HEK293 (cell line): ENCODE results near the gene ADGRF3.

Source experiments
- ATF2 ChIP-seq: fragments of 450-650 bp; formaldehyde crosslinking; IDR thresholded peaks from 2 replicates; pipeline ENCODE4 v1.5.1; 2016; ENCODE audit warnings: missing biosample characterization, missing genetic modification characterization, low read depth
- CTCF ChIP-seq: fragments of 450-650 bp; formaldehyde crosslinking; IDR thresholded peaks from 2 replicates; pipeline ENCODE4 v1.5.1; 2016; ENCODE audit warnings: missing biosample characterization, missing genetic modification characterization
- GLI2 ChIP-seq: fragments of 450-650 bp; formaldehyde crosslinking; IDR thresholded peaks from 2 replicates; pipeline ENCODE4; 2017; ENCODE audit warnings: missing biosample characterization, missing genetic modification characterization, low read depth, borderline replicate concordance
- KLF8 ChIP-seq: fragments of 450-650 bp; formaldehyde crosslinking; IDR thresholded peaks from 2 replicates; pipeline ENCODE4 v1.5.1; 2016; ENCODE audit warnings: missing biosample characterization, missing genetic modification characterization
- PRDM4 ChIP-seq: fragments of 450-650 bp; formaldehyde crosslinking; IDR thresholded peaks from 2 replicates; pipeline ENCODE4 v1.5.1; 2017; ENCODE audit warnings: missing biosample characterization, missing genetic modification characterization
- REPIN1 ChIP-seq: fragments of 450-650 bp; formaldehyde crosslinking; IDR thresholded peaks from 2 replicates; pipeline ENCODE4 v1.5.1; 2017; ENCODE audit warnings: missing biosample characterization, missing genetic modification characterization, low read depth
- REST ChIP-seq: fragments of 450-650 bp; formaldehyde crosslinking; IDR thresholded peaks from 2 replicates; pipeline ENCODE4 v1.5.1; 2016; ENCODE audit warnings: missing biosample characterization, missing genetic modification characterization
- ZBTB8A ChIP-seq: fragments of 450-650 bp; formaldehyde crosslinking; IDR thresholded peaks from 2 replicates; pipeline ENCODE4 v1.5.1; 2016; ENCODE audit warnings: missing biosample characterization, missing genetic modification characterization
- ZNF521 ChIP-seq: fragments of 450-650 bp; formaldehyde crosslinking; IDR thresholded peaks from 2 replicates; pipeline ENCODE4 v1.5.1; 2017; ENCODE audit warnings: missing biosample characterization, mild to moderate bottlenecking, missing genetic modification characterization
- ZNF548 ChIP-seq: fragments of 450-650 bp; formaldehyde crosslinking; IDR thresholded peaks from 2 replicates; pipeline ENCODE4 v1.5.1; 2016; ENCODE audit warnings: missing biosample characterization, missing genetic modification characterization
- ZNF555 ChIP-seq: fragments of 450-650 bp; formaldehyde crosslinking; conservative IDR thresholded peaks from 2 replicates; pipeline ENCODE4 v1.5.1; 2017; ENCODE audit warnings: missing biosample characterization, mild to moderate bottlenecking, missing genetic modification characterization, inconsistent platforms

- TF ChIP-seq ZNF521 (tag by site-specific recombination) = no peak
- TF ChIP-seq CTCF (tag by site-specific recombination) = no peak
- no peak for TF ChIP-seq REPIN1
- TF ChIP-seq ATF2 (tag by site-specific recombination) = no peak
- no peak for TF ChIP-seq GLI2 (tag by site-specific recombination)
- no peak for TF ChIP-seq PRDM4 (tag by site-specific recombination)
- TF ChIP-seq ZBTB8A (tag by site-specific recombination) = no peak
- no peak for TF ChIP-seq REST (tag by site-specific recombination)
- TF ChIP-seq KLF8 = no peak
- TF ChIP-seq ZNF548 (tag by site-specific recombination) = no peak
- TF ChIP-seq ZNF555 (tag by site-specific recombination) = no peak
Observed at GRCh38 chr2:26302846-26303245, 43.7 kb downstream of the ADGRF3 start.
